Stimulated activated naive B cell treated with anti-CD40 and anti-IgM and Interleukin-4, amounts not matched to agents 10 μg/mL and 1 μg/mL and 100 μg/mL, for 72 hours (primary cell): ENCODE results near the gene PER3.

ENCODE experiments used
- ATAC-seq, 2 donors: fragments of 150-1000 bp; cut with Tn5 transposase; replicated peaks; 2 replicates each; pipeline ENCODE4 v1.10.0; 2021; ENCODE audit warnings: moderate library complexity in 1 of 2
- DNase-seq: peaks from one replicate; pipeline ENCODE4 v3.0.0; 2021
- H3K27ac Mint-ChIP-seq: one replicate; pipeline ENCODE4 v1.8.0; 2022; ENCODE audit warnings: mild to moderate bottlenecking, mixed read lengths
- H3K27me3 Mint-ChIP-seq, 2 donors: one replicate each; pipeline ENCODE4 v1.8.0; 2022; ENCODE audit warnings: mixed read lengths in 2 of 2
- H3K36me3 Mint-ChIP-seq, 2 donors: one replicate each; pipeline ENCODE4 v1.8.0; 2022; ENCODE audit warnings: mixed read lengths in 2 of 2, mild to moderate bottlenecking in 1 of 2
- H3K4me1 Mint-ChIP-seq, 2 donors: one replicate each; pipeline ENCODE4 v1.8.0; 2022; ENCODE audit warnings: mixed read lengths in 2 of 2, mild to moderate bottlenecking in 1 of 2
- H3K4me3 Mint-ChIP-seq, 2 donors: one replicate each; pipeline ENCODE4 v1.8.0; 2022; ENCODE audit warnings: mild to moderate bottlenecking in 2 of 2, mixed read lengths in 2 of 2, moderate library complexity in 1 of 2
- H3K9me3 Mint-ChIP-seq, 2 donors: one replicate each; pipeline ENCODE4 v1.8.0; 2022; ENCODE audit warnings: mixed read lengths in 2 of 2, mild to moderate bottlenecking in 1 of 2

PER3 gene

GRCh38 chr1:7783826-7784491 is at the start of gene PER3:
Gene PER3 (plus strand): TSS chr1:7784291. CDS start chr1:7784878, 587 bp downstream.
- peaks cover 15 to 26% of the 10 kb centered on the region in 2 donors for H3K4me1 Mint-ChIP-seq
- peak; percentile 88 for DNase-seq
- no peak within 1 kb of the TSS for H3K27ac Mint-ChIP-seq
- H3K36me3 Mint-ChIP-seq = peaks cover 7 to 20% of the 10 kb centered on the region in 2 donors
- peak within 1 kb of the TSS; percentile 74 to 82 for H3K4me3 Mint-ChIP-seq
- H3K27me3 Mint-ChIP-seq = no peaks in the 10 kb centered on the region
- ATAC-seq = peak; percentile 96
- H3K9me3 Mint-ChIP-seq = no peaks in the 10 kb centered on the region

GRCh38 chr1:7738044-7738443 is 46.0 kb upstream of the PER3 start:
- peaks cover 0 to 7% of the 10 kb centered on the region in 2 donors for H3K4me1 Mint-ChIP-seq
- no peak overlapping the region for H3K4me3 Mint-ChIP-seq
- H3K36me3 Mint-ChIP-seq = peaks cover 30 to 38% of the 10 kb centered on the region in 2 donors
- DNase-seq = no peak
- no peak for ATAC-seq
- H3K27ac Mint-ChIP-seq = no peak overlapping the region
- H3K9me3 Mint-ChIP-seq = peaks cover 4 to 7% of the 10 kb centered on the region in 2 donors
- H3K27me3 Mint-ChIP-seq = no peaks in the 10 kb centered on the region

- Mint-ChIP-seq H3K4me1 (peaks cover 0 to 7% of the 10 kb centered on the region in 2 donors), H3K27ac (no peak overlapping the region), H3K4me3 (no peak overlapping the region), H3K36me3 (peaks cover 14 to 24% of the 10 kb centered on the region in 2 donors), H3K27me3 (no peaks in the 10 kb centered on the region), H3K9me3 (peaks cover 4 to 7% of the 10 kb centered on the region in 2 donors)
- DNase-seq = no peak
- no peak for ATAC-seq
Measured at GRCh38 chr1:7743346-7743745, 40.7 kb upstream of the PER3 start.

GRCh38 chr1:7744882-7745281 is 39.2 kb upstream of the PER3 start:
- no peak for ATAC-seq
- Mint-ChIP-seq H3K36me3 (peaks cover 3 to 10% of the 10 kb centered on the region in 2 donors), H3K4me3 (no peak overlapping the region), H3K27me3 (no peaks in the 10 kb centered on the region), H3K4me1 (peaks cover 0 to 7% of the 10 kb centered on the region in 2 donors), H3K27ac (no peak overlapping the region), H3K9me3 (no peaks in the 10 kb centered on the region)
- DNase-seq = no peak

GRCh38 chr1:7745783-7746182 is 38.3 kb upstream of the PER3 start:
- Mint-ChIP-seq H3K4me3 (no peak overlapping the region), H3K27me3 (no peaks in the 10 kb centered on the region), H3K9me3 (no peaks in the 10 kb centered on the region), H3K36me3 (peaks cover 2 to 9% of the 10 kb centered on the region in 2 donors), H3K4me1 (peaks cover 0 to 4% of the 10 kb centered on the region in 2 donors), H3K27ac (no peak overlapping the region)
- DNase-seq = no peak
- no peak for ATAC-seq

- ATAC-seq = no peak
Measured at GRCh38 chr1:7747605-7748004, 36.5 kb upstream of the PER3 start.

GRCh38 chr1:7749126-7749525 is 35.0 kb upstream of the PER3 start:
- no peaks in the 10 kb centered on the region for H3K27me3 Mint-ChIP-seq
- H3K27ac Mint-ChIP-seq = no peak overlapping the region
- no peak overlapping the region for H3K4me3 Mint-ChIP-seq
- no peak for ATAC-seq
- H3K9me3 Mint-ChIP-seq = no peaks in the 10 kb centered on the region
- no peak for DNase-seq
- peaks cover 0 to 9% of the 10 kb centered on the region in 2 donors for H3K4me1 Mint-ChIP-seq
- peaks cover 2 to 13% of the 10 kb centered on the region in 2 donors for H3K36me3 Mint-ChIP-seq

More at GRCh38 chr1:7747605-7748004, 36.5 kb upstream of the PER3 start:
- Mint-ChIP-seq H3K27me3 (no peaks in the 10 kb centered on the region), H3K9me3 (no peaks in the 10 kb centered on the region), H3K27ac (no peak overlapping the region), H3K36me3 (peaks cover 2 to 9% of the 10 kb centered on the region in 2 donors), H3K4me1 (peaks cover 0 to 1% of the 10 kb centered on the region in 2 donors), H3K4me3 (no peak overlapping the region)
- DNase-seq = no peak

- DNase-seq = no peak
- H3K9me3 Mint-ChIP-seq = no peaks in the 10 kb centered on the region
- no peak for ATAC-seq
- no peaks in the 10 kb centered on the region for H3K27me3 Mint-ChIP-seq
- H3K27ac Mint-ChIP-seq = no peak overlapping the region
- peaks cover 0 to 9% of the 10 kb centered on the region in 2 donors for H3K4me1 Mint-ChIP-seq
- H3K4me3 Mint-ChIP-seq = no peak overlapping the region
- peaks cover 2 to 7% of the 10 kb centered on the region in 2 donors for H3K36me3 Mint-ChIP-seq
Measured at GRCh38 chr1:7751174-7751573, 32.9 kb upstream of the PER3 start.

GRCh38 chr1:7752512-7753417 is 31.3 kb upstream of the PER3 start:
- Mint-ChIP-seq H3K4me1 (peaks cover 0 to 9% of the 10 kb centered on the region in 2 donors), H3K27me3 (no peaks in the 10 kb centered on the region), H3K36me3 (peaks cover 2 to 7% of the 10 kb centered on the region in 2 donors), H3K4me3 (peak overlapping the region in 1 of 2 donors; percentile 57), H3K27ac (no peak overlapping the region), H3K9me3 (no peaks in the 10 kb centered on the region)
- DNase-seq (no peak), ATAC-seq (no peak)

- Mint-ChIP-seq H3K27ac (no peak overlapping the region), H3K27me3 (no peaks in the 10 kb centered on the region), H3K36me3 (peaks cover 2 to 7% of the 10 kb centered on the region in 2 donors), H3K4me3 (no peak overlapping the region), H3K4me1 (peaks cover 0 to 9% of the 10 kb centered on the region in 2 donors), H3K9me3 (no peaks in the 10 kb centered on the region)
- ATAC-seq (no peak), DNase-seq (no peak)
Measured at GRCh38 chr1:7753641-7754040, 30.4 kb upstream of the PER3 start.

GRCh38 chr1:7754234-7754633 is 29.9 kb upstream of the PER3 start:
- H3K4me3 Mint-ChIP-seq = no peak overlapping the region
- no peak for DNase-seq
- no peaks in the 10 kb centered on the region for H3K9me3 Mint-ChIP-seq
- H3K36me3 Mint-ChIP-seq = peaks cover 1 to 7% of the 10 kb centered on the region in 2 donors
- no peaks in the 10 kb centered on the region for H3K27me3 Mint-ChIP-seq
- peaks cover 0 to 9% of the 10 kb centered on the region in 2 donors for H3K4me1 Mint-ChIP-seq
- ATAC-seq = no peak
- H3K27ac Mint-ChIP-seq = no peak overlapping the region

GRCh38 chr1:7755448-7755847 is 28.6 kb upstream of the PER3 start:
- H3K4me1 Mint-ChIP-seq = peaks cover 0 to 9% of the 10 kb centered on the region in 2 donors
- ATAC-seq = no peak

GRCh38 chr1:7760245-7760644 is 23.8 kb upstream of the PER3 start:
- no peaks in the 10 kb centered on the region for H3K4me1 Mint-ChIP-seq
- H3K36me3 Mint-ChIP-seq = peaks cover 0 to 3% of the 10 kb centered on the region in 2 donors
- H3K9me3 Mint-ChIP-seq = no peaks in the 10 kb centered on the region
- H3K4me3 Mint-ChIP-seq = no peak overlapping the region
- ATAC-seq = no peak
- H3K27me3 Mint-ChIP-seq = no peaks in the 10 kb centered on the region
- no peak for DNase-seq
- H3K27ac Mint-ChIP-seq = no peak overlapping the region

More at GRCh38 chr1:7755448-7755847, 28.6 kb upstream of the PER3 start:
- no peaks in the 10 kb centered on the region for H3K9me3 Mint-ChIP-seq
- H3K27me3 Mint-ChIP-seq = no peaks in the 10 kb centered on the region
- no peak overlapping the region for H3K4me3 Mint-ChIP-seq
- no peak for DNase-seq
- H3K27ac Mint-ChIP-seq = no peak overlapping the region
- H3K36me3 Mint-ChIP-seq = peaks cover 0 to 7% of the 10 kb centered on the region in 2 donors

- no peaks in the 10 kb centered on the region for H3K27me3 Mint-ChIP-seq
- H3K27ac Mint-ChIP-seq = no peak overlapping the region
- ATAC-seq = no peak
- H3K4me3 Mint-ChIP-seq = no peak overlapping the region
- no peak for DNase-seq
- H3K36me3 Mint-ChIP-seq = no peaks in the 10 kb centered on the region
- no peaks in the 10 kb centered on the region for H3K4me1 Mint-ChIP-seq
- no peaks in the 10 kb centered on the region for H3K9me3 Mint-ChIP-seq
Measured at GRCh38 chr1:7761103-7761502, 23.0 kb upstream of the PER3 start.
